Measurements from ENCODE around the gene PTGIR.
"Not testable (repeated sequence)": the region's sequence is repeated elsewhere in the genome, so short reads cannot be mapped to it uniquely, and the experiment has no call there.

Gene PTGIR

DNA sequence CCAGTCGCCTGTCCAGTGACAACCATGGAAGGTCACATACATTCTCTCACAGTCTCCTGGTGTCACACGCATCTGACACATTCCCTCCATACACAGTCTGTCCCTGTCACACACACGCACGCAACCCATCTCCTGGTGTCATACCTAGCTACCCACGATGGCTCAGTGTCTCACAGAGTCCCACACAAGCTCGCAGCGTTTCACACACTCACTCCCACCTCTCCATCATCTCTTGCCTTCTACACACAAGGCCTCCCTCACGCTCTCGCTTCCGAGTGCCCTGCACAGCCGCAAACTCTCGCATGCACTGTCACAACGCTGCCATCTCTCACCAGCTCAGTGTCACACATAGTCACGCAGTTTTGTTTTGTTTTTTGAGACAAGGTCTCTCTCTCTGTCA is 12.3 kb upstream of the PTGIR start:
- FAIRE-seq, result no peak

DNA sequence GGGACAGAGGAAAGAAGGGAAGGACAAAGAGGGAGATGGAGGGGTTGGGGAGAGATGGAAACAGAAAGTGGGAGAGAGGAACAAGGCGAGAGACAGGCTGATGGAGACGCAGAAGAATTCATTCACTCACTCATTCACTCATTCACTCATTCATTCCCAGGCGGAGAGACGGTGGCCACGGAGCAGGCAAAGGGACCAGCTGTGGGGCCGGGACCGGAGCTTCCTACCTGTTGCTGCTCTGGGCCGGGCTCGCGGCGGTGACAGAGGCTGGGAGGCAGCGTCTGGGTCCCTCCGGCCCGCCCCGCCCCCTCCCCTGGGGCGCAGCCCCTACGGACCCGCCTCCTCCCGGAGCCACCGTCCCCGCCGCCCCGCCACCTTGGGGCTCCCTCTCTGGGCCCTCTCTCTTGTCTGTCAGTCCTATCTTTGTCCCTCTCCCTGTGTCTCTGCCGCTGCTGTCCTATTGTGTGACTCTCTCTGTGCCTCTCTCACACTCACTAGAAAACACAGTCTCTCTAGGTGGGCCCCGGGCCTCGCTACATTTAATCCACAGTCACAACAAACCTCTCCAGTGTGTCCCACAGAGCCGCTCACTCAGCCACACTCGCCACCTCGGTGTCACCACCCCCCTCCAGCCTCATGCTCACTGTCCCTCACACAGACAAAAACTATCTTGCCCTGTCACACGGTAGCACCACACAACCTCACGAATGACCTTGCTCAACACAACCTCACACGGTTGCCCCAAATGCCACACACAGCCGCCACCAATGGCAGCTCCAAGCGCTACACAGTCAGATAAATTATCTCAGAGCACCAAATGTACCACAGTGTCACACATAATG is 11.3 kb upstream of the PTGIR start, which contains the start of gene GNG8:
GNG8 (minus strand) TSS at position 283 of the 842 bp plus-strand sequence. CDS start 1,520 bp downstream, outside the sequence.
- FAIRE-seq, result no peak

DNA sequence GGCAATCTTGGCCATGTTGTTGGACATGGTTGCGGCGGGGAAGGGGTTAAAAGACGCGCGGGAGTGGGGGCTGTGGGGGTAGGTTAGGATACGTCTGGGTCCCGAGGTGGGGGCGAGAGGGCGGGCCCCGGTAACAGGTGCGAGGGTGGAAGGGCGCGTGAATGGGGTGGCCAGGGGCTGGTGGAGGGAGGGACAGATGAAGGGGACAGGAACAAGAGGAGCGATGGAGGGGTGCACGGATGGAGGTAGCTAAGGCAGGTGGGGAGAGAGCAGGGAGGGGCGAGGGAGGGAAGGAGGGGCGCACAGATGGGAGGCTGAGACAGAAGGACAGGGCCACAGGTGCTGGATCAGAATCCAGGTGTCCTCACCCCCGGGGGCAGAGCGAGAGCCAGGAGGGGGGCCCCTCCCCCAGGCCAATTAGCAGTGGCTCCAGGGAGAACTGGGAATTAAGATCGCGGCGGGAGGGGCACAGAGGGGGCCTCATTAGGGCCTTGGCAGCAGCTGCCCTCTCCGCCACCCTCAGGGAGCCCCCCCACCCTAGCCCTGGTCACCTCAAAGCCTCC is 9.8 kb upstream of the PTGIR start:
- no peak for FAIRE-seq

DNA sequence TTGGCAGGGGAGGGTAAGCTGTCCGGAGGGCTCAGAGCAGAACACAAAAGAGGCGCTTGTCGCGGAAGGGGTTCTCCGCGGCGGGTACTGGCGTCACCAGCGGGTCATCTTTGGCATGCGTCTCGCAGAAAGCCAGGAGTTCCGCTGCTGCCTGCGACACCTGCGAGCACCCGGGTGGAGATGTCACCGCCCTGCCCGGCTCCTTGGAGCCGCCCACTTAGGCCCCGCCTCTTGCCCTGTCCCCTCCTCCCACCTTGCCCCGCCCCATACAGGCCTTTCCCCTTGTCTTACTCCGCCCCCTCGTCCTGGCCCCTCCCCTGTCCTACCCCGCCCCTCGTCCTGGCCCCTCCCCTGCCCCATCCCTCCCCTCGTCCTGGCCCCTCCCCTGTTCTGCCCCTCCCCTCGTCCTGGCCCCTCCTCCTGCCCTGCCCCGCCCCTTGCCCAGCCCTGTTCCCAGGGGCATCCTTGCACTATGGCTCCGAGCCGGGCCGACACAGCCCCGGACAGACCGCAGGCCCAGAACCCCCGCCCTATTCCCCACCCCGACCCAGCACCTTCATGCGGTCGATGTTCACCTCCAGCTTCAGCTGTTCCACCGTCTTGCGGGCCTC is 9.3 kb upstream of the PTGIR start:
- FAIRE-seq, result no peak

DNA sequence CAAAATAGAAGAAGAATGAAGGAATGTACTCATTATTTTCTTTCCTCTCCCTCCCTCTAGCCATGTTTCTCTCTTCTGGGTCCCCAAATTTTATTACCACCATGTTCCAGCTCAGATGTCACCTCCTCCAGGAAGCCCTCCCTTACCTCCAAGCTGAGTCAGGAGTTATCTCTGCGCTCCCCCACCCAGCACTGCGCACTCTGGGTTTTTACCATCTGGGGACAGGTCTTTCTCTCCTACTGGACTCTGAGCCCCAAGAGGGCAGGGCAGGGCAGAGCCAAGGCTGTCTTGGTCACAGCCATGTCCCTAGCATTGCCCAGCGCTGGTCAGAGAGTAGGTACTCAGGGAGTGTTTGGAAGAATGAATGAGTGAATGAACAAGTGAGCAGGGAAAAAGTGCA is 8.2 kb upstream of the PTGIR start:
- FAIRE-seq, result no peak

DNA sequence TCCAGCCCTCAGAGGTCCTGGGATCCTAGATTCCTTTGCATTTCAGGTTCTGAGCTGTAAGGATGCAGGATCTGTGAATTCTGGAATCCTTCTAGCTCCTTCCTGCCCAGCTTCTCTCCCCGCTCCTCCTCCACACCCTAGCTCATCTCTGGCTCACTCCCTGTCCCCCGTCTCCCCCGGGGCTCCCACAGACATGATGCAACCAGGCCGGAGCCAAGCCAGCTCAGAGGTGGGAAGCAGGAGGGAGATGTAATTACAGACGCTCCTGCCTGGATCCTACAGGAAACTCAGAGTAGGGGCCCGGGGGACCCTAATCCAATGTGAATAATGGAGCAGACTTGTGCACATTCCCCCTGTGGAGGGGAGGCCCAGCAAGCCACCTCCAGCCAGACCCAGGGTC is 6.6 kb upstream of the PTGIR start:
- no peak for FAIRE-seq

DNA sequence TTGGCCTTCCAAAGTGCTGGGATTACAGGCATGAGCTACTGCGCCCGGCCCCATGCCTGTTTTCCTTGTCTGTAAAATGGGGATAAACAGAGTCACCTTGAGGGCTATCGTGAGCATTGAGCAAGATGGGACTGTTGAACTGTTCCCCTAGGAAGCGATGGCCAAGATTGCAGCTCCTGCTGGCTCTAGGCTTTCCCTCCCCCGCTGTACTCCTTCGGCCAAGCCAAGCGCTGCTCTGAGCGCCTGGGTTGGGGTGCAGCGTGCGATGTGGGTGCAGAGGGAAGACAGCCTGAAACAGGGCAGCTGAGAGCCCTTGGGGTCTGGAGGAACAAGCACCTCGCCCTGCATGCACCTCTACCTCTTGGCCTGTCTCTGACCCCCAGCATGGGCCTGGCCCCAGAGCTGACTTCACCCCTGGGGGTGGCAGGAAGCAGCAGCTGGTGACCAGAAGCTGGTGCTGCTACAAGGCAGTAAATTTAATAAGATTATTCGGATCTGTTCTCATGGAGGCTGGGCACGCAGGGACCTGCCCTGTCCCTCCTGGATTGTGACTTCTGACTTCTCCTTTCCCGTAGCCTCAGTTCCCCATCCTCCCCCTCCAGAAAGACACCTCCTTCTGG is 5.8 kb upstream of the PTGIR start:
- FAIRE-seq, result no peak

DNA sequence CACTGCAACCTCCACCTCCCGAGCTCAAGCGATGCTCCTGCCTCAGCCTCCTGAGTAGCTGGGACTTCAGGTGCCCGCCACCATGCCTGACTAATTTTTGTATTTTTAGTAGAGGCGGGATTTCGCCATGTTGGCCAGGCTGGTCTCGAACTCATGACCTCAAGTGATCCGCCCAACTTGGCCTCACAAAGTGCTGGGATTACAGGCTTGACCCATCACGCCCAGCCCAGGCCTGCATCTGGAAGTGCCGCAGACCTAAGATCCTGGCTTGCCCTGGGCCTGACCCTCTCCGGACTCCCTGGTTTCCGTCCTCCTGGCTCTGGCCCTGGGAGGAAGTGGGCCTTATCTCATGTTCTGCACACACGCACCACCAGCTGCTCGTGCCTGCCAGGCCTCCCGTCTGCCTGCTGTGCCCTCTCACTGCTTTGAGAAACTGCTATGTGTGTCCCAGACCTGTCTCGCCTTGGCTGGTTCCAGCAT is 4.7 kb upstream of the PTGIR start:
- no peak for FAIRE-seq

DNA sequence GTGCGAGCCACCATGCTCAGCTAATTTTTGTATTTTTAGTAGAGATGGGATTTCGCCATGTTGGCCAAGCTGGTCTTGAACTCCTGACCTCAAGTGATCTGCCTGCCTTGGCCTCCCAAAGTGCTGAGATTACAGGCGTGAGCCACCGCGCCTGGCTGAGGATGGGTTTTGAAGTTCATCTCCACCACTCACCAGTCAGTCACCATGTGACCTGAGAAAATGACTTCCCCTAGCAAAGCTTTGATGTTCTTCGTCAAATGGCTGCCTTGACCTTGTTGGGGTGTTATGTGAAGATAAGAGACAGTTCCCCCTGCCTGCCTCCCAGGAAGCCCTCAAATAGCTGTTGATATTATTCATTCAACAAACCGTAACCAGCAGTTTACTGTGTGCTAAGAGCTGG is 4.1 kb upstream of the PTGIR start:
- FAIRE-seq, result not testable (repeated sequence)

DNA sequence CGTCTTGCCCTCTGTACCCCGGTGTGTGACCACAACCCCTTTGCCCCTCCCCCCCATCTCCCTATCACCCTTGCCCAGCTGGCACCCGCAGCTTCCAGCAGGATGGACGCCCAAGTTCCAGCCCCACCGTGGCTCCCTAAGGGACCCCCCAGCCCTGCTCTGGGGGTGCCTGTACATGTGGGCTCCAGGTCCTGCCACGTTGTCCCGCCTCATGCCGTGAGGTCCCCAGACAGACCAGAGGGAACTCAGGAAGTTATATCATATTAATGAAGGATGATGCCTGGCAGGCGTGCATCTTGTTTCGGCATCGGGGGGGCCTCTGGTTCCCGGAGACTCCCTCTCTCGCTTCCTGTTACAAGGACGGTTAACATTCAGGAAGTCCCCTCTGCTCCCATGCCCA is 1.6 kb upstream of the PTGIR start:
- no peak for FAIRE-seq

DNA sequence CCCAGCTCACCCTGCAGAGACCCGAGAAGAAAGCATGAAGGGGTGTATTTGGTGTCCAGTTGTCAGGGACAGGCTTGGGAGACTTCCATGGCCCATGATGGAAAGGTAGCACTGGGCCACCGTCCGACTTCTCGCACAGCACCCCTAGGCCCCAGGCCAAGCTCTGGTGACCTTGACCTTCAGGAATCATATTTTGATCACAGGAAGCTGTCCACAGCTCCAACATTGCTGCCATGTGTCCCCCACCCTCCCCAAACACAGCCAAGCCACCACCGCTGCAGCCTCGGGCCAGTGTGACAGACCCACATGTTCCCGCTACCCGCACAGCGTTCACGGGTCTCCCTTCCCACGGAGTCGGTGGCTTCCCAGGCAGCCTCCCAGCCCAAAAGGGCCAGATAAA is 842 bp upstream of the PTGIR start:
- FAIRE-seq, result no peak

DNA sequence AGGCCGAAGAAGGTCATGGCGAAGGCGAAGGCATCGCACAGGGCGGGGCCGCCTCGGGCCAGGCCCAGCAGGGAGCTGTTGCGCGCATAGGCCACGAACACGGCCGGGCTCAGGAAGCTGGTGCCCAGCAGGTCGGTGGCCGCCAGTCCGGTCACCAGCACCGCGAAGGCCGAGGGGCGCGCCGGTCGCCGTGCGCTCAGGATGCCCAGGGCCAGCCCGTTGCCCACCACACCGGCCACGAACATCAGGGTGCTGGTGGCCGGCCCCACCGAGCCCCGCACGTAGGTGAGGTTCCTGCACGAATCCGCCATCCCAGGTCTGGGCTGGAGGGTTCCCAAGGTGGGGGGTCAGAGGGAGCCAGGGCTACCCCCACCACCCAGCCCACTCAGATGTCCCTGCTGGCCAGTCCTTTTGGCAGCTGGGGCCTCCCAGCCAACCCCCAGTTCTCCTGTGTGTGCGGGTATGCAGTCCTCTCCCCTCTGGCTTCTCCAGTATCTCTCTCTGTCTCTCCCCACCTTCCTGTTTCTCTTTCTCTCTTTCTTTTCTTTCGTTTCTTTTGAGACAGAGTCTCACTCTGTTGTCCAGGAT is 880 bp downstream of the PTGIR start:
- FAIRE-seq, result no peak

DNA sequence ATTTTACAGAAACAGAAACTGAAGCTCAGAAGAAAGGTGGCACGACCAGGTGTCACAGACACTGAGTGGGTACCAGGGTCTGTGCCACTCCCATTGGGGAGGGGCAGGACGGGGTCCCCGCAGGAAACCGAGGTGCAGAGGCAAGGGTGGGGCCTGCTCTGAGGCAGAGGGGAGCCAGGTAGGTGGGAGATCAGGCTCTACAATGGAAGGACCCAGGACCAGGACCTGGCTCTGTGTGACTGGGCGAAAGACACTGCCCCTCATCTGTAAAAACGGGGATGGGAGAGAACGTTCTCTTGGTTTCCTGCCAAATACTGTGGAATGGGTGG is 2.8 kb downstream of the PTGIR start:
- no peak for FAIRE-seq

DNA sequence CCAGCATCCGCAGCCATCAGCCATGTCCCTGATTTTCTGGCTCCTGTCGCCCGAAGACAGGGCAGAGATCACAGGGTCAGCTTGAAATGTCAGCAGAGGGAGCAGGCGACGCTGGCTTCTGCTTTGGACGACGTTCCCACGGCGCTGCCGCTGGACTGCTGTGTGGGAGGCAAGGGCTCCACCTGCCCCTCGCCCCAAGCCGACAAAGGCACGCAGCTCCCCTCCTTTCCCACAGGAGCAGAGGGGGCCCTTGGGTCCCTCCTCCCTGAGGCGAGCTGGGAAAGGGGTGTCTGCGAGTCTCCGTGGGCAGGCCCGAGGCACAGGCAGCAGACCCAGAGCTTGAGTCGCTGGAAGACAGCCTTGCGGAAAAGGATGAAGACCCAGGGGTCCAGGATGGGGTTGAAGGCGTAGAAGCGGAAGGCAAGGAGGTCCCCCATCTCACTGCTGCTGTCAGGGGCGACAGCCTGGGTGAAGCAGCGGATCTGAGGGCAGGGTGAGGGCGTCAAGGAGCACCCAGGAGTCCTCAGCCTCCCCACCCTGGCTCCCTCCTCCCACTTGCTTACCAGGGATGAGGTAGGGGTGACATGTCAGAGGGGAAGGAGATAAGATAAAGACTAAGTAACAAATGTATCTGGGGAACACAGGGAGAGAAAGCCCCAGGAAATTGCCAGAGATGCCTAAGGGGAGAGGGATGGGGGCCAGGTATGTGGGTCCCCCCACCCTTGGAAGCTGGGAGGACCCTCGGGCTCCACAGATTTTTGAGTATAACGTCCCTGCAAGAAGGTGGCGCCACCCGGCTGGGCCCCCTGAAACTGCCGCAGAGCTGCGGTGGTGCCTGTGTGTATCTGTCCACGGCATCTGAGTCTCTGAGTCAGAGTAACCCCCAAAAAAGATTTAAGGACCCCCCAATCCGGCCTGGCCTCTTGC is 3.4 kb downstream of the PTGIR start:
- no peak for FAIRE-seq

DNA sequence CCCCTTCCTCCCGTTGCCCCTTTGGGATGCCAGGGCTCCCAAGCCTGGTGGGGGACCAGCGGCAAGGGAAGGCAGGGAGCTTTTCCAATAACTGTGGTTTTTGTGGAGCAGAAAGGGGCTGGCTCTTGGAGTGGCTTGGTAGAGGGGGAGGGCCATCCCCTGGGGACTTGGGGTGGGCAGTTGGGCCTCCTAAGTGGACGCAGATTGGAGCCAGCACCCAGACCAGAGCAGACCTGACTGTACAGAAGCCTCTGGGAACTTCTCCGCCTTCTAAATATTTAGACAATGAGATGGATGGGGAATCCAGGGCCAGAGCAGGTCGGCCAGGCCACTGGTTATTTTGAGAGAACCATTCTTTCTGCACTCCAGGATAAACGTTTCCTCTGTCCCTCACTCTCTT is 4.2 kb downstream of the PTGIR start:
- no peak for FAIRE-seq

DNA sequence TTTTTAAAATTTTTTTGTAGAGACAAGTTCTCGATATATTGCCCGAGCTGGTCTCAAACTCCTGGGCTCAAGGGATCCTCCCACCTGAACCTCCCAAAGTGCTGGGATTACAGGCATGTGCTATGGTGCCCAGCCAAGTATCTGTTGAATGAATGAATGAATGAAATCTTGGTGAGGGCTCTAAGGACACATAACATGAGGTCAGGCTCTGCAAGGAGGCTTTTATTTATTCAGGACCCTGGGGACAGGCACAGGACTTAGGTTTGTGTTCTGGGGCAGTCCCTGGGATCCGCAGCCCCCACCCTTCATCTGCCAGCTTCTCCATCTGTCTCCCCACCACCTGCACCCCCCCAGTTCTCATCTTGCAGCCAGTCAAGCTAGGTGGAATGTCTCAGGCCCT is 4.6 kb downstream of the PTGIR start:
- FAIRE-seq, result no peak

DNA sequence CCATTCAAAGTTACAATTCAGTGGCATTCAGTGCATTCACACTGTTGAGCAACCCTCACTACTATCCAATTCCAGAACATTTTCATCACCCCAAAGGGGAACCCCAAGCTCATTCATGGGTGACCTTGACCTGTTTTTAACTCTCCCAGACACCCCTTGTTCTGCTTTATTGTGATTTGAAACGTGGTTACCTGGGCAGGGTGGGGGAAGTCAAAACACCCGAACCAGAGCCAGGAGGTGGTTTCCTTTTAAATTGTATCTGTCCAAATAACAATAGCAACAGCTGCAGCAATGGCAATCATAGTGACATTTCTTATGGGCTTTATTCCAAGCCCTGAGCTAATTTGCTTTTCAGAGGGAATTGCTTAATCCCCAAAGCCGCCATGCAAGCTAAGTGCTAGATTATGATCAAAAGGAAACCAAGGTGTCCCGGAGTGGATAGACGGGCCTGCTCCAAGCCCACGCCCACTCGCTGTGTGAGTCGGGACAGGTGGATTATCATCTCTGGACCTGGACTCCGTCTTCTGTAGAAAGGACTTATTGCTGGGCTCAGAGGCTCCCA is 6.1 kb downstream of the PTGIR start:
- FAIRE-seq, result no peak

DNA sequence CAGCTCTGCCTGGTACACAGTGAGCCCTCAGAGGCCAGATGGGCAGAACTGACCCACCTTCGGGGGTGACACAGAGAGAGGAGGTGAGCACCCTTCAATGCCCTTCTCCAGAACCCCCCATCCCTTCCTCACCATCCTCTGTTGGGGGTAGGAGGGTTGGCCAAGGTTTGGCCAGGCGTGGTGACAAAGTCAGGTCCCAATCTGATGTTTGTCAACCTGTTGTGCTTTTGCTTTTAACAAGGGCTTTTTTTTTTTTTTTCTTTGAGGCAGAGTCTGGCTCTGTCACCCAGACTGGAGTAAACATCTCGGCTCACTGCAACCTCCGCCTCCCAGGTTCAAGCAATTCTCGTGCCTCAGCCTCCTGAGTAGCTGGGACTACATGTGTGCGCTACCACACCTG is 7.3 kb downstream of the PTGIR start:
- no peak for FAIRE-seq

DNA sequence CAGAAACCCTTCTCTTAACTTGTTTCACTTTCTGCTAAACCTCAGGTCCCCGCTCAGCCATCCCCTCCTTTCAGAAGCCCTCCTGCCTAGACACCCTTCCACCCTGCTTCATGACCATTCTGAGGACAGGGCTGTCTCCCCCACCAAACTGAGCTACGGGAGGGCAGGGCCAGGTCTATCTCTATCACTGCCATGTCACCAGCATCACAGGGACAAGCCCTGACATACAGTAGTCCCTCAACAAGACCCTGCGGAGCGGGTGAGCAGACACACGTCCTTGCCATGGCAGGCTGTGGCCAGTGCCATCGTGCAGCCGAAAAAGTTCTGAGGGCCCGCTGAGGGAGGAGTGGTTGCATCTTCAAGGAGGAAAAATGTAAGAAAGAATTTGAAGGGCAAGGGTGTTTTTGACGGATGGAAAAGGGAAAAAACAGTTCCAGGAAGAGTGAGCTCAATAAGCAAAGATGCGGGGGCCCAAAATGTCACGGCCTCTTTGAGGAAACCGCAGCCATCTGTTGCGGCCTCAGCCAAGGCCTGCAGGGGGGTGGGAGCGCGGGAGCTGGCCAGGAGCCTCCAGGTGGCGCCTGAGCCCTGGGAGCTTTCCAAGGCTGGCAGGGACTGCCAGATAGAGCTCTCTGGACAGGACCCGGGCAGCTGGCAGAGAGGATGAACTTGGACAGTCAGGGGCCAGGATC is 8.1 kb downstream of the PTGIR start:
- FAIRE-seq, result no peak

DNA sequence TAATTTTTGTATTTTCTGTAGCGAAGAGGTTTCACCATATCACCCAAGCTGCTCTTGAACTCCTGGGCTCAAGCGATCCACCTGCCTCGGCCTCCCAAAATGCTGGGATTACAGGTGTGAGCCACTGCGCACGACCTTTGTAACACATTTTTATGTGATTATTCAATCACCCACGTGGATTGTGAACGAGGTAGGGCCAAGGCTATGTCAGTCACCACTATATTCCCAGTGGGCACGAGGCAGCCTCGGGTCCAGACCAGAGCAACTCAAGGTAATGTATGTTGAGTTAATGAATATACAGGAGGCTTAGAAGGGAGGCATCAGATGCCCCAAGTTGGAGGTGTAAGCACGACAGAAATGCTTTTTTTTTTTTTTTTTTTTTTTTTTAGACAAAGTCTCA is 8.9 kb downstream of the PTGIR start:
- FAIRE-seq, result no peak

DNA sequence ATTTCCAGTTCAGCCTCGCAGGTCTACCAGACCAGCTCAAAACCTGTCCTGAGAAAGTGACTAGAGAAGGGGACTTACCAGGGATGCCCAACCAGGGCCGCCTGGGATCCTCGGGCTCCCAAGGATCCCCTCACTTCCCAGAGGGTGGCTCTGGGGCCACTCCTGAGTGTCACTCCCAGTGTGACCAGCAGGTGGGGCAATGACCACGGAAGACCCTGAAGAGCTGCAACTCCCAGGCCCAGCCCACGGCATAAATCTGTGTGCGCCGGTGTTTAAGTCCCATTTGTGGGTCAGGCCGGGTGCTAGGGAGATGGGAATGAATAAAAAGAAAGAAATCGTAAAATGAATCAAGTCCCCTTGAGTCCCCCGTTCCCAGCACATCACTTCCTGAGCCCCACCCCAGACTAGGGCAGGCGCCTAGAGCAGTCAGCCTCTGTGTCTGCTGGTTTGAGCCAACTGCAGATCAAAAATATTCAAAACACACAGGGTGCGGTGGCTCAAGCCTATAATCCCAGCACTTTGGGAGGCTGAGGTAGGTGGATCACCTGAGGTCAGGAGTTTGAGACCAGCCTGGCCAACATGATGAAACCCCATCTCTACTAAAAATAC is 10.7 kb downstream of the PTGIR start:
- no peak for FAIRE-seq

Data from endometrium (tissue), 2 donors.